Mammary epithelial cell (primary cell): Measurements from ENCODE around the gene ZNF566.

Source experiments
- CTCF ChIP-seq, 2 donors: IDR thresholded peaks in 1 of 2; conservative IDR thresholded peaks in 1 of 2; 2 replicates each; pipeline ENCODE4 v1.5.1; 2011 to 2012; ENCODE audit warnings: inconsistent platforms in 2 of 2, low read length in 2 of 2, mild to moderate bottlenecking in 2 of 2, control low read depth in 1 of 2, low read depth in 1 of 2; ENCODE audit not compliant: insufficient read depth in 1 of 2; ENCODE audit errors: extremely low read depth in 1 of 2
- EZH2 ChIP-seq: IDR thresholded peaks from 2 replicates; pipeline ENCODE4 v1.6.1; 2012; ENCODE audit warnings: low read length, inconsistent platforms, borderline replicate concordance

GRCh38 chr19:36456831-36457230, 32.5 kb downstream of the ZNF566 start:
- TF ChIP-seq CTCF (conservative IDR thresholded peaks at IDR 0.05 in 1 of 2, IDR thresholded peaks at IDR 0.05 in 1 of 2; ENCODE audit: extremely low read depth in 1 of 2, insufficient read depth in 1 of 2, low read depth in 1 of 2, low read length in 2 of 2) (no peak), EZH2 (no peak)
